GM23338 (cell line): ENCODE measurements around the gene CUBN. TPM values are rescaled to one million over a fixed set of nuclear protein-coding genes. Genes with fewer than 3 reads are reported as not detected.

Source experiments
- ATAC-seq: fragments of 200-7000 bp; cut with Tn5 transposase; 3 replicates; pipeline ENCODE4 v1.9.1; 2020
- DNase-seq: peaks from one replicate; pipeline ENCODE4 v3.0.0-alpha.2; 2015; ENCODE audit warnings: low spot score
- H2AFZ ChIP-seq: fragments of 200-600 bp; sonication (generic); 2 replicates; pipeline ENCODE4 v1.8.0; 2016; ENCODE audit warnings: antibody characterized with exemption, mild to moderate bottlenecking, moderate library complexity
- H3F3A ChIP-seq: fragments of 200-600 bp; sonication (generic); replicated peaks from 2 replicates; pipeline ENCODE4 v1.8.0; 2017; ENCODE audit warnings: antibody characterized with exemption, mixed run types, low read depth
- H3K27ac ChIP-seq: fragments of 200-600 bp; sonication (generic); 2 replicates; pipeline ENCODE4 v1.6.1; 2016; ENCODE audit warnings: low read depth
- H3K27me3 ChIP-seq: fragments of 200-600 bp; sonication (generic); 2 replicates; pipeline ENCODE4 v1.8.0; 2016; ENCODE audit warnings: mild to moderate bottlenecking, mixed run types, moderate library complexity; ENCODE audit not compliant: insufficient read depth
- H3K36me3 ChIP-seq: fragments of 200-600 bp; sonication (generic); 2 replicates; pipeline ENCODE4 v1.8.0; 2016; ENCODE audit warnings: mild to moderate bottlenecking; ENCODE audit not compliant: insufficient read depth
- H3K4me1 ChIP-seq: fragments of 200-600 bp; sonication (generic); 2 replicates; pipeline ENCODE4 v1.8.0; 2016; ENCODE audit warnings: mild to moderate bottlenecking, moderate library complexity; ENCODE audit not compliant: insufficient read depth
- H3K4me2 ChIP-seq: fragments of 200-600 bp; sonication (generic); 2 replicates; pipeline ENCODE4 v1.7.1; 2017; ENCODE audit warnings: mixed run types
- H3K4me3 ChIP-seq: fragments of 200-600 bp; sonication (generic); 2 replicates; pipeline ENCODE4 v1.6.1; 2016; ENCODE audit warnings: mixed run types
- H3K79me2 ChIP-seq: fragments of 200-600 bp; sonication (generic); replicated peaks from 2 replicates; pipeline ENCODE4 v1.8.0; 2017; ENCODE audit warnings: mild to moderate bottlenecking; ENCODE audit not compliant: insufficient read depth
- H3K9me2 ChIP-seq: fragments of 200-600 bp; sonication (generic); 2 replicates; pipeline ENCODE4 v1.8.0; 2017; ENCODE audit not compliant: insufficient read depth
- H4K20me1 ChIP-seq: fragments of 200-600 bp; sonication (generic); replicated peaks from 2 replicates; pipeline ENCODE4 v1.8.0; 2017; ENCODE audit warnings: mild to moderate bottlenecking; ENCODE audit not compliant: insufficient read depth
- H3K27ac Mint-ChIP-seq: 2 replicates; pipeline ENCODE4 v1.8.0; 2020; ENCODE audit warnings: inconsistent platforms, mild to moderate bottlenecking, moderate library complexity, mixed read lengths
- H3K27me3 Mint-ChIP-seq: 3 replicates; pipeline ENCODE4 v1.8.0; 2022; ENCODE audit warnings: low read depth, mild to moderate bottlenecking, moderate library complexity, mixed read lengths, inconsistent platforms; ENCODE audit not compliant: insufficient read depth, poor library complexity
- H3K36me3 Mint-ChIP-seq: 3 replicates; pipeline ENCODE4 v1.8.0; 2021; ENCODE audit warnings: low read depth, mild to moderate bottlenecking, inconsistent platforms, moderate library complexity, mixed read lengths
- H3K4me1 Mint-ChIP-seq: 3 replicates; pipeline ENCODE4 v1.8.0; 2020; ENCODE audit warnings: mild to moderate bottlenecking, inconsistent platforms, mixed read lengths
- H3K4me3 Mint-ChIP-seq: 3 replicates; pipeline ENCODE4 v1.8.0; 2021; ENCODE audit warnings: moderate library complexity, mild to moderate bottlenecking, inconsistent platforms, mixed read lengths
- H3K9me3 Mint-ChIP-seq: 3 replicates; pipeline ENCODE4 v1.8.0; 2020; ENCODE audit warnings: moderate library complexity, mild to moderate bottlenecking, inconsistent platforms, mixed read lengths
- CTCF ChIP-seq, 2 experiments: fragments of 200-600 bp in 1 of 2; sonication (generic) in 1 of 2; conservative IDR thresholded peaks; 2 replicates each; pipeline versions ENCODE4 v1.5.1 to v1.6.1; 2016 to 2017; ENCODE audit warnings: antibody characterized with exemption in 2 of 2, low read depth in 2 of 2, mild to moderate bottlenecking in 2 of 2, moderate library complexity in 1 of 2
- ETS1 ChIP-seq: IDR thresholded peaks from 2 replicates; pipeline ENCODE4 v1.6.1; 2016; ENCODE audit warnings: antibody characterized with exemption
- EZH2phosphoT487 ChIP-seq: fragments of 200-600 bp; sonication (generic); IDR thresholded peaks from one replicate; pipeline ENCODE4 v1.8.1; 2018; ENCODE audit warnings: antibody characterized with exemption; ENCODE audit not compliant: unreplicated experiment
- JUNB ChIP-seq: IDR thresholded peaks from one replicate; pipeline ENCODE4 v1.6.1; 2016; ENCODE audit warnings: antibody characterized with exemption; ENCODE audit not compliant: unreplicated experiment
- NANOG ChIP-seq: IDR thresholded peaks from 2 replicates; pipeline ENCODE4 v1.6.1; 2016; ENCODE audit warnings: antibody characterized with exemption, borderline replicate concordance
- POLR2AphosphoS5 ChIP-seq: IDR thresholded peaks from 2 replicates; pipeline ENCODE4 v1.6.1; 2016; ENCODE audit warnings: antibody characterized with exemption, low read depth
- REST ChIP-seq: IDR thresholded peaks from one replicate; pipeline ENCODE4 v1.6.1; 2018; ENCODE audit warnings: antibody characterized with exemption; ENCODE audit not compliant: unreplicated experiment
- ZNF114 ChIP-seq: fragments of 250-450 bp; sonication (Bioruptor Pico); IDR thresholded peaks from 2 replicates; pipeline ENCODE4 v1.5.0; 2020; ENCODE audit warnings: mild to moderate bottlenecking, moderate library complexity
- ZNF331 ChIP-seq: fragments of 250-450 bp; sonication (Bioruptor Pico); IDR thresholded peaks from 2 replicates; pipeline ENCODE4 v1.5.0; 2020; ENCODE audit warnings: low read depth, mild to moderate bottlenecking, moderate library complexity
- polyA plus RNA-seq: library from polyadenylated mRNA; unstranded; fragments of >200 nt; fragmentation: Nextera tagmentation; extraction: Ambion mirVana; gene quantifications from 2 replicates; pipeline ENCODE4 v1.2.1, GENCODE V29; 2016
- total RNA-seq: library from RNA; depleted of rRNA; stranded (reverse); fragments of >200 nt; shearing (Covaris generic); gene quantifications from 2 replicates; pipeline ENCODE4 v1.2.3, GENCODE V29; 2014

Gene CUBN
- total and polyA plus RNA-seq, 2 experiments from 2014 or later, result 0.06 to 1.8 TPM

GRCh38 chr10:16916496-16916895 lies 213.1 kb downstream of the CUBN start:
- ATAC-seq (no peak), DNase-seq (peak; percentile 18)
- no peaks in the 10 kb centered on the region for H3K27me3 ChIP-seq
- no peaks in the 10 kb centered on the region for H3K27me3 Mint-ChIP-seq
- no peaks in the 10 kb centered on the region for H3K36me3 ChIP-seq
- H3K9me3 Mint-ChIP-seq, result no peaks in the 10 kb centered on the region
- H3K9me2 ChIP-seq, result no peaks in the 10 kb centered on the region
- no peaks in the 10 kb centered on the region for H3K4me1 Mint-ChIP-seq
- H3K4me2 ChIP-seq, result no peak overlapping the region
- H3K79me2 ChIP-seq, result no peaks in the 10 kb centered on the region
- TF ChIP-seq ZNF114 (CRISPR knock-in tag) (no peak), EZH2phosphoT487 (no peak), ETS1 (no peak), JUNB (no peak), REST (no peak), POLR2AphosphoS5 (no peak), CTCF (conservative IDR thresholded peaks at IDR 0.05; ENCODE audit: low read depth in 2 of 2) (peak in 1 of 2 experiments; percentile 52; a peak in 2 of 4 replicates), NANOG (no peak), ZNF331 (CRISPR knock-in tag) (no peak)
- no peak overlapping the region for H3K4me3 ChIP-seq
- no peaks in the 10 kb centered on the region for H3F3A ChIP-seq
- H2AFZ ChIP-seq, result no peak overlapping the region
- no peak overlapping the region for H3K27ac ChIP-seq
- no peak overlapping the region for H3K4me3 Mint-ChIP-seq
- no peak overlapping the region for H3K27ac Mint-ChIP-seq
- H4K20me1 ChIP-seq, result no peaks in the 10 kb centered on the region
- no peaks in the 10 kb centered on the region for H3K4me1 ChIP-seq
- no peaks in the 10 kb centered on the region for H3K36me3 Mint-ChIP-seq

GRCh38 chr10:16915300-16915699 lies 214.3 kb downstream of the CUBN start:
- Histone ChIP-seq H4K20me1 (no peaks in the 10 kb centered on the region), H3K27ac (no peak overlapping the region), H3K4me1 (no peaks in the 10 kb centered on the region), H3K36me3 (no peaks in the 10 kb centered on the region), H3K9me2 (no peaks in the 10 kb centered on the region), H3F3A (no peaks in the 10 kb centered on the region), H3K4me2 (no peak overlapping the region), H3K4me3 (no peak overlapping the region), H2AFZ (no peak overlapping the region), H3K27me3 (no peaks in the 10 kb centered on the region), H3K79me2 (no peaks in the 10 kb centered on the region)
- no peaks in the 10 kb centered on the region for H3K4me1 Mint-ChIP-seq
- H3K4me3 Mint-ChIP-seq, result no peak overlapping the region
- H3K36me3 Mint-ChIP-seq, result no peaks in the 10 kb centered on the region
- no peak overlapping the region for H3K27ac Mint-ChIP-seq
- no peaks in the 10 kb centered on the region for H3K9me3 Mint-ChIP-seq
- peak; percentile 84 for ATAC-seq
- DNase-seq, result peak; percentile 40
- no peaks in the 10 kb centered on the region for H3K27me3 Mint-ChIP-seq
- TF ChIP-seq CTCF (conservative IDR thresholded peaks at IDR 0.05; ENCODE audit: low read depth in 2 of 2), result peak; percentile 39 to 42
